Smooth muscle cell (in vitro differentiated cells): ENCODE data around the gene TMEM52B. TPM values are rescaled to one million over a fixed set of nuclear protein-coding genes. Genes with fewer than 3 reads are reported as not detected.

Source experiments
- DNase-seq: peaks from one replicate; lab custom pipeline; 2025; ENCODE audit not compliant: unreplicated experiment; lab: John Stamatoyannopoulos, UW
- H2AFZ ChIP-seq: fragments of 200-600 bp; sonication (generic); 2 replicates; pipeline ENCODE4 v1.6.0; 2016; ENCODE audit warnings: antibody characterized with exemption, low read depth, mild to moderate bottlenecking
- H3F3A ChIP-seq: fragments of 200-600 bp; sonication (generic); 2 replicates; pipeline ENCODE4 v1.6.0; 2017; ENCODE audit warnings: antibody characterized with exemption, low read depth
- H3K27ac ChIP-seq: fragments of 200-600 bp; sonication (generic); 2 replicates; pipeline ENCODE4 v1.5.1; 2016; ENCODE audit warnings: low read depth, mild to moderate bottlenecking
- H3K27me3 ChIP-seq: fragments of 200-600 bp; sonication (generic); 2 replicates; pipeline ENCODE4 v1.6.1; 2016; ENCODE audit warnings: low read depth, mild to moderate bottlenecking
- H3K36me3 ChIP-seq: fragments of 200-600 bp; sonication (generic); 2 replicates; pipeline ENCODE4 v1.5.1; 2016; ENCODE audit warnings: low read depth
- H3K4me1 ChIP-seq: fragments of 200-600 bp; sonication (generic); 2 replicates; pipeline ENCODE4 v1.5.1; 2016; ENCODE audit warnings: low read depth
- H3K4me2 ChIP-seq: fragments of 200-600 bp; sonication (generic); 2 replicates; pipeline ENCODE4 v1.6.0; 2016; ENCODE audit warnings: mild to moderate bottlenecking
- H3K4me3 ChIP-seq: fragments of 200-600 bp; sonication (generic); 2 replicates; pipeline ENCODE4 v1.5.1; 2016; ENCODE audit warnings: mild to moderate bottlenecking
- H3K79me2 ChIP-seq: fragments of 200-600 bp; sonication (generic); 2 replicates; pipeline ENCODE4 v1.6.0; 2016; ENCODE audit warnings: low read depth, mild to moderate bottlenecking
- H3K9ac ChIP-seq: fragments of 200-600 bp; sonication (generic); 2 replicates; pipeline ENCODE4 v1.6.0; 2016; ENCODE audit warnings: low read depth
- H3K9me3 ChIP-seq: fragments of 200-600 bp; sonication (generic); replicated peaks from 2 replicates; pipeline ENCODE4 v1.5.1; 2016; ENCODE audit warnings: low read depth
- H4K20me1 ChIP-seq: fragments of 200-600 bp; sonication (generic); 2 replicates; pipeline ENCODE4 v1.6.0; 2016; ENCODE audit warnings: low read depth
- CTCF ChIP-seq: fragments of 200-600 bp; sonication (generic); IDR thresholded peaks from 2 replicates; pipeline ENCODE4 v1.5.1; 2017; ENCODE audit warnings: borderline replicate concordance, mild to moderate bottlenecking, antibody characterized with exemption; ENCODE audit not compliant: insufficient read depth, poor library complexity, severe bottlenecking
- WGBS: methylation state at CpG from one replicate; pipeline ENCODE4 v1.1.7; 2016; ENCODE audit warnings: low lambda C conversion rate; 5-methylcytosine and 5-hydroxymethylcytosine counted together
- polyA plus RNA-seq: library from polyadenylated mRNA; unstranded; fragments of >200 nt; fragmentation: Nextera tagmentation; extraction: Ambion mirVana; gene quantifications from 2 replicates; pipeline ENCODE4 v1.2.1, GENCODE V29; 2016
- total RNA-seq: library from RNA; depleted of rRNA; stranded (reverse); fragments of >200 nt; gene quantifications from 2 replicates; pipeline ENCODE4 v1.2.3, GENCODE V29; 2014

The TMEM52B gene
- total and polyA plus RNA-seq, 2 experiments from 2014 or later = 0.77 to 2.0 TPM

GRCh38 chr12:10160617-10161385 is 18.0 kb upstream of the TMEM52B start:
- DNase-seq = no peak
- Histone ChIP-seq H3K27ac (no peak overlapping the region), H3K79me2 (no peaks in the 10 kb centered on the region), H3K9me3 (no peaks in the 10 kb centered on the region), H4K20me1 (no peaks in the 10 kb centered on the region), H3K9ac (no peak overlapping the region), H3F3A (no peaks in the 10 kb centered on the region), H3K4me2 (no peak overlapping the region), H2AFZ (no peak overlapping the region), H3K4me1 (no peaks in the 10 kb centered on the region), H3K36me3 (no peaks in the 10 kb centered on the region), H3K27me3 (no peaks in the 10 kb centered on the region), H3K4me3 (no peak overlapping the region)
- WGBS = 90% methylated on average over 7 of the region's 7 CpGs
- no peak for TF ChIP-seq CTCF

GRCh38 chr12:10163084-10163483 is 15.7 kb upstream of the TMEM52B start:
- no peak for DNase-seq
- no peaks in the 10 kb centered on the region for H3K36me3 ChIP-seq
- no peak overlapping the region for H3K27ac ChIP-seq
- no peaks in the 10 kb centered on the region for H3F3A ChIP-seq
- no peaks in the 10 kb centered on the region for H3K9me3 ChIP-seq
- no peaks in the 10 kb centered on the region for H3K79me2 ChIP-seq
- H3K4me2 ChIP-seq = no peak overlapping the region
- H4K20me1 ChIP-seq = no peaks in the 10 kb centered on the region
- H3K4me3 ChIP-seq = no peak overlapping the region
- no peak overlapping the region for H3K9ac ChIP-seq
- H3K27me3 ChIP-seq = no peaks in the 10 kb centered on the region
- H3K4me1 ChIP-seq = no peaks in the 10 kb centered on the region
- no peak for TF ChIP-seq CTCF
- WGBS = 89% methylated on average over 3 of the region's 3 CpGs
- no peak overlapping the region for H2AFZ ChIP-seq

- 52% methylated on average over 1 of the region's 1 CpG for WGBS
- H3K4me3 ChIP-seq = no peak overlapping the region
Observed at GRCh38 chr12:10165421-10165820, 13.4 kb upstream of the TMEM52B start.

More at GRCh38 chr12:10165421-10165820, 13.4 kb upstream of the TMEM52B start:
- Histone ChIP-seq H3K9ac (no peak overlapping the region), H3K4me1 (peaks cover 3% of the 10 kb centered on the region), H3F3A (no peaks in the 10 kb centered on the region), H3K79me2 (no peaks in the 10 kb centered on the region), H3K36me3 (no peaks in the 10 kb centered on the region), H3K4me2 (no peak overlapping the region), H3K27ac (no peak overlapping the region), H4K20me1 (no peaks in the 10 kb centered on the region), H2AFZ (no peak overlapping the region), H3K9me3 (no peaks in the 10 kb centered on the region), H3K27me3 (no peaks in the 10 kb centered on the region)
- DNase-seq = no peak
- TF ChIP-seq CTCF = no peak
